HG02588 (cell line): ENCODE data around the gene IL6.

Experiments
- ATAC-seq: cut with Tn5 transposase; IDR thresholded peaks from one replicate; pipeline ENCODE4 v1.9.1; 2021; ENCODE audit warnings: mild to moderate bottlenecking, moderate library complexity; ENCODE audit not compliant: unreplicated experiment

The IL6 gene

DNA sequence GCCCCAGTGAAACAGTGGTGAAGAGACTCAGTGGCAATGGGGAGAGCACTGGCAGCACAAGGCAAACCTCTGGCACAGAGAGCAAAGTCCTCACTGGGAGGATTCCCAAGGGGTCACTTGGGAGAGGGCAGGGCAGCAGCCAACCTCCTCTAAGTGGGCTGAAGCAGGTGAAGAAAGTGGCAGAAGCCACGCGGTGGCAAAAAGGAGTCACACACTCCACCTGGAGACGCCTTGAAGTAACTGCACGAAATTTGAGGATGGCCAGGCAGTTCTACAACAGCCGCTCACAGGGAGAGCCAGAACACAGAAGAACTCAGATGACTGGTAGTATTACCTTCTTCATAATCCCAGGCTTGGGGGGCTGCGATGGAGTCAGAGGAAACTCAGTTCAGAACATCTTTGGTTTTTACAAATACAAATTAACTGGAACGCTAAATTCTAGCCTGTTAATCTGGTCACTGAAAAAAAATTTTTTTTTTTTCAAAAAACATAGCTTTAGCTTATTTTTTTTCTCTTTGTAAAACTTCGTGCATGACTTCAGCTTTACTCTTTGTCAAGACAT, 574 bp upstream of the IL6 start:
- ATAC-seq, result peak; percentile 72

DNA sequence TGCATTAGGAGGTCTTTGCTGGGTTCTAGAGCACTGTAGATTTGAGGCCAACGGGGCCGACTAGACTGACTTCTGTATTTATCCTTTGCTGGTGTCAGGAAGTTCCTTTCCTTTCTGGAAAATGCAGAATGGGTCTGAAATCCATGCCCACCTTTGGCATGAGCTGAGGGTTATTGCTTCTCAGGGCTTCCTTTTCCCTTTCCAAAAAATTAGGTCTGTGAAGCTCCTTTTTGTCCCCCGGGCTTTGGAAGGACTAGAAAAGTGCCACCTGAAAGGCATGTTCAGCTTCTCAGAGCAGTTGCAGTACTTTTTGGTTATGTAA, 675 bp downstream of the IL6 start:
- ATAC-seq, result no peak

DNA sequence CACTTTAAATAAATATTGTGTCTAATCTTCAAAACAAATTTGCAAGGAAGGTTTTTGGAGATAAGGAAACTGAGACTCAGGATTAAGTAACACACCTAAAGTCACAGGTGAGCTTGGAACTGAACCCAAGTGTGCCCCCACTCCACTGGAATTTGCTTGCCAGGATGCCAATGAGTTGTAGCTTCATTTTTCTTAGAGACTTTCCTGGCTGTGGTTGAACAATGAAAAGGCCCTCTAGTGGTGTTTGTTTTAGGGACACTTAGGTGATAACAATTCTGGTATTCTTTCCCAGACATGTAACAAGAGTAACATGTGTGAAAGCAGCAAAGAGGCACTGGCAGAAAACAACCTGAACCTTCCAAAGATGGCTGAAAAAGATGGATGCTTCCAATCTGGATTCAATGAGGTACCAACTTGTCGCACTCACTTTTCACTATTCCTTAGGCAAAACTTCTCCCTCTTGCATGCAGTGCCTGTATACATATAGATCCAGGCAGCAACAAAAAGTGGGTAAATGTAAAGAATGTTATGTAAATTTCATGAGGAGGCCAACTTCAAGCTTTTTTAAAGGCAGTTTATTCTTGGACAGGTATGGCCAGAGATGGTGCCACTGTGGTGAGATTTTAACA, 1.5 kb downstream of the IL6 start:
- no peak for ATAC-seq

DNA sequence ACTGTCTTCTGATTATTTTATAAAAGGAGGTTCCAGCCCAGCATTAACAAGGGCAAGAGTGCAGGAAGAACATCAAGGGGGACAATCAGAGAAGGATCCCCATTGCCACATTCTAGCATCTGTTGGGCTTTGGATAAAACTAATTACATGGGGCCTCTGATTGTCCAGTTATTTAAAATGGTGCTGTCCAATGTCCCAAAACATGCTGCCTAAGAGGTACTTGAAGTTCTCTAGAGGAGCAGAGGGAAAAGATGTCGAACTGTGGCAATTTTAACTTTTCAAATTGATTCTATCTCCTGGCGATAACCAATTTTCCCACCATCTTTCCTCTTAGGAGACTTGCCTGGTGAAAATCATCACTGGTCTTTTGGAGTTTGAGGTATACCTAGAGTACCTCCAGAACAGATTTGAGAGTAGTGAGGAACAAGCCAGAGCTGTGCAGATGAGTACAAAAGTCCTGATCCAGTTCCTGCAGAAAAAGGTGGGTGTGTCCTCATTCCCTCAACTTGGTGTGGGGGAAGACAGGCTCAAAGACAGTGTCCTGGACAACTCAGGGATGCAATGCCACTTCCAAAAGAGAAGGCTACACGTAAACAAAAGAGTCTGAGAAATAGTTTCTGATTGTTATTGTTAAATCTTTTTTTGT, 2.3 kb downstream of the IL6 start:
- ATAC-seq, result no peak

DNA sequence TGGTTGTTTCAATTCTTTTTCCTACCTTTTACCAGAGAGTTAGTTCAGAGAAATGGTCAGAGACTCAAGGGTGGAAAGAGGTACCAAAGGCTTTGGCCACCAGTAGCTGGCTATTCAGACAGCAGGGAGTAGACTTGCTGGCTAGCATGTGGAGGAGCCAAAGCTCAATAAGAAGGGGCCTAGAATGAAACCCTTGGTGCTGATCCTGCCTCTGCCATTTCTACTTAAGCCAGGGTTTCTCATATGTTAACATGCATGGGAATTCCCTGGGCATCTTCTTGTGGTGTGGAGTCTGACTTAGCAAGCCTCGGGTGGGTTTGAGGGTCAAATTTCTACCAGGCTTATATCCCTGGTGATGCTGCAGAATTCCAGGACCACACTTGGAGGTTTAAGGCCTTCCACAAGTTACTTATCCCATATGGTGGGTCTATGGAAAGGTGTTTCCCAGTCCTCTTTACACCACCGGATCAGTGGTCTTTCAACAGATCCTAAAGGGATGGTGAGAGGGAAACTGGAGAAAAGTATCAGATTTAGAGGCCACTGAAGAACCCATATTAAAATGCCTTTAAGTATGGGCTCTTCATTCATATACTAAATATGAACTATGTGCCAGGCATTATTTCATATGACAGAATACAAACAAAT, 3.2 kb downstream of the IL6 start:
- ATAC-seq, result no peak

DNA sequence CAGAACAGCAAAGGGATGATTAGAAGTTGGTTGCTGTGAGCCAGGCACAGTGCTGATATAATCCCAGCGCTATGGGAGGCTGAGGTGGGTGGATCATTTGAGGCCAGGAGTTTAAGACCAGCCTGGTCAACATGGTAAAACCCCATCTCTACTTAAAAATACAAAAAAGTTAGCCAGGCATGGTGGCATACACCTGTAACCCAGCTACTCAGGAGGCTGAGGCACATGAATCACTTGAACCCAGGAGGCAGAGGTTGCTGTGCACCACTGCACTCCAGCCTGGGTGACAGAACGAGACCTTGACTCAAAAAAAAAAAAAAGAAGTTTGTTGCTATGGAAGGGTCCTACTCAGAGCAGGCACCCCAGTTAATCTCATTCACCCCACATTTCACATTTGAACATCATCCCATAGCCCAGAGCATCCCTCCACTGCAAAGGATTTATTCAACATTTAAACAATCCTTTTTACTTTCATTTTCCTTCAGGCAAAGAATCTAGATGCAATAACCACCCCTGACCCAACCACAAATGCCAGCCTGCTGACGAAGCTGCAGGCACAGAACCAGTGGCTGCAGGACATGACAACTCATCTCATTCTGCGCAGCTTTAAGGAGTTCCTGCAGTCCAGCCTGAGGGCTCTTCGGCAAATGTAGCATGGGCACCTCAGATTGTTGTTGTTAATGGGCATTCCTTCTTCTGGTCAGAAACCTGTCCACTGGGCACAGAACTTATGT, 4.1 kb downstream of the IL6 start:
- ATAC-seq, result no peak

DNA sequence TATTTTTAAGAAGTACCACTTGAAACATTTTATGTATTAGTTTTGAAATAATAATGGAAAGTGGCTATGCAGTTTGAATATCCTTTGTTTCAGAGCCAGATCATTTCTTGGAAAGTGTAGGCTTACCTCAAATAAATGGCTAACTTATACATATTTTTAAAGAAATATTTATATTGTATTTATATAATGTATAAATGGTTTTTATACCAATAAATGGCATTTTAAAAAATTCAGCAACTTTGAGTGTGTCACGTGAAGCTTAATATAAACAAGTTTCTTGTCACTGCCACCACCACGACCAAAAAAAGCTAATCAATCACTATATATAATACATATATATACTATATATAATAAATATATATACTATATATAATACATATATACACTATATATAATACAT, 4.8 kb downstream of the IL6 start:
- no peak for ATAC-seq

DNA sequence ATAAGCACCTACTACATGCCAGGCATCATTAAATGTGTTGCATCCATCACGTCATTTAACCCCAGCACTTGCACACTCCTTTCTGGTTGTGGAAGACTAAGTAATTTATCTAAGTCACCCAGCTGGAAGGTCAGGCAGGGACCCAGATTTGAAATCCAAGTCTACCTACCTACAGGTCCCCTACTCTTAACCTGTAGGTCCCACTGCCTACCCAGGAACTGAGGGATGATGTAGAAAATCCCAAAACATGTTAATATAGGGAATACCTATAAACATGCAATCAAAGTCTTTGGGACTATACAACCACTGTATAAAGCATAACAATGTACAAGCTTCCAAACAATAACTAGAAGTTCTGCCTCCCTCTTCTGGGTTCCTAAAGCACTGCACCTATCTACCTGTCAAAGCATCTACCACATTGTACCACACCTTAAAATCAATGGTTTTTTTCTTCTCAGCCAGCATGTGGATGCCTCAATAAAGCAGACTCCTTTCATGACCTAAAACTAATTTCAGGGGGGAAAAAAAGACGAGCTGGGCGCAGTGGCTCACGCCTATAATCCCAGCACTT, 5.6 kb downstream of the IL6 start:
- ATAC-seq, result no peak

DNA sequence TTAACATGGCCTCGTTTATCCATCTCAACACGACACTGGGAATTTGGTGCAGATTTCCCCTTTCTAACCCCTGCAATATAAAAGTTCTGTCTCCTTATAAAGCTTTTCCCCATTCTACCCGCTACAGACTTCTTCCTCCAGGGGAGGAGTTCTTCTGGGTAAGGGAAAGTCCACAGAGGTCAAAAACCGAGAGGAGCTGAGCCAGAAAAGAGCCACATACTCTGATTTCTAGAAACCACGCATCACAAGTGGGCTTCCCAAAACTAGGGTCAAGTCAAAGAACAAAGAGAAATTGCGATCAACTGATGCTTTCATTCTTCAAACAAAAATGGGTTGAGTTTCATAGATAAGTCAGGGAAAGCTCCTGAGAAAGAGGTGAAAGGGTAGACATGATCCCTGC, 6.8 kb downstream of the IL6 start:
- peak; percentile 57 for ATAC-seq

DNA sequence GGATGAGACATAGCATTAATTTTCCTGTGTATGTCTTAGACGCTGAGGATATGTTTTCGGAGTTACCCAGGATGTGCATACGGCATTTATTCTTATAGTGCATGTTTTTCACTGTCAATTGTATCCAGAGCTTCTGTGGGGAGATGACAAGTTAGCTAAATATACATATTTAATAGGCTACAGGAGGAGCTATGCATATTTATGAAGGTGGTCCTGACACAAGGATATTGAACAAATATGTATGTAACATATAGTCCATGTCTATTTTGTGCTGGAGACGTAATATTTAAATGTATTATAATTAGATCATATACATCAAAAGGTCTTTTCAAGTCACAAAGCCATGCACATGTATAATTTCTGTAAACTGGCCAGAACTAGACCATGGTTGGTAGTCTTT, 16.0 kb downstream of the IL6 start:
- no peak for ATAC-seq

DNA sequence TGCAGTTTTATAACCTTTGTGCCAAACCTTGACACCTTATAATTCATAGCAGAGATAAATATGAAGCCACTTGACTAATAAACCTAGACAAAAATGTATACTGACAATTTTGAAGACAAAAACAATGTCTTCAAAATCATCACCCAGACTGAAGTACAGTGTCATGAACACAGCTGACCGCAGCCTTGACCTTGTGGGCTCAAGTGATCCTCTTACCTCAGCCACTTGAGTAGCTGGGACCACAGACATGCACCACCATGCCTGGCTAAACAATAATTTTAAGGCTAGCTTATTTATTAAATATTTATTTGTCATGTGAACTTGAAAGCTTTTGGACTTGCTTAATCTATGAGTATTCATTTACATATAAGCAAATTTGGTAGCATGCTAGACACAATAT, 24.3 kb downstream of the IL6 start:
- ATAC-seq, result no peak

DNA sequence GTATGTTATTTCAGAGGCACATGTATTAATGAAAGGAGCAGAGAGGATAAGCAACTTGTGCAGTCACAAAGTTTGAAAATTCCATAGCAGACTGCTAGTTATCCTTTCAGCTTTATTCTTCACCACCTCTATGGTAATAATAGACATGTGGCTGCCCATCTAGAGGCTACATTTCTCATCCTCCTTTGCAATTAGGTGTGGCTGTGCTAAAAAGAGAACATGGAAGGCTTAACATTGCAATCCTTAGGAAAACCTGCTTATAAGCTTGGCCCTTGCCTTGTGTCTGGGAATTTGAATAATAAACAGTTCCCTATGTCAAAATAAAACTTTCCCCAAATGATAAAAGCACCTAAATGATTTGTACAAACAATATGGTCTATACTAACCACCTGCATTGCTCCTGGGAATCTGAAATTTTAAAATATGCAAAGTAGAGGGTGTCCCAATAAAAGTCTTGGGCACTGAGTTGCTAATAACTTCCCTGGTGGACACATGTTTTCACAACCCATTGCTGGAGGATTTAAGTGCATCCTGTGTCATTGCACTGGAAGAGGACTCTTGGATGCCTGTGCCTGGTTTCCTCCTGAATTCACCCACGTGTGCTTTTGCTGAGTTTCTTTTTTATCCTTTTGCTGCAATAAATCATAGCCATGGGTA, 30.5 kb downstream of the IL6 start:
- ATAC-seq, result no peak

DNA sequence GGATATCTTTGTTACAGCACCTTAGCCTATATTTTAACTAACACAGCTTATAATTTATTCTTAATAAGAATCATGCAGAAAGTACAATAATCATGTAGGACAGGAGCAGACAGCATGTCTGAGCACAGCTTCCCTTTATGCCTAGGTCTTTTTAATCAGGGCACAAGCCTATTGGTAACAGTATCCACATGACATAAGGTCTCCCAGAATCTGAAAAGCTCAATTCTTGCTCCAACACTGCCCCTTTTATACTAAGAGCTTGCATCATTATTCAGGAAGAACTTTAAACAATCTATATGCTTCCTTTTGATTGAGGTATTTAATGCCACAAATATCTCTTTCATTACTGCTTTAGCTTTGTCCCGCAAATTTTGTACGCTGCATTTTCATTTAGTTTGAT, 31.6 kb downstream of the IL6 start:
- ATAC-seq, result no peak

DNA sequence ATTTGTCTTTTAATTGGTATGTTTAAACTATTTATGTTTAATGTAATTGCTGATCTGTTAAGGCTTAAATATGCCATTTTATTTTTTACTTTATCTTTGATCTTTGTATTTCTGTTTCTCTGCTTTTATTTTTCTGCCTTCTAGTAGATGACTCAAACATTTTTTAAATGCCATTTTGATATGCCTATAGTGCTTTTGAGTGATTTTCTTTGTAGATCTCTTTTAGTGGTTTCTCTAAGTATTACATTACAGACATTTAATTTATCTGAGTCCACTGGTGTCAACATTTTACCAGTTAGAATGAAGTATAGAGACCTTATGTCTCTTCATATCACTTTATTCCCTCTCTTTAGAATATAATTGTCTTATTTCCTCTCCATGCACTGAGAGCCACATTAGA, 32.7 kb downstream of the IL6 start:
- no peak for ATAC-seq

DNA sequence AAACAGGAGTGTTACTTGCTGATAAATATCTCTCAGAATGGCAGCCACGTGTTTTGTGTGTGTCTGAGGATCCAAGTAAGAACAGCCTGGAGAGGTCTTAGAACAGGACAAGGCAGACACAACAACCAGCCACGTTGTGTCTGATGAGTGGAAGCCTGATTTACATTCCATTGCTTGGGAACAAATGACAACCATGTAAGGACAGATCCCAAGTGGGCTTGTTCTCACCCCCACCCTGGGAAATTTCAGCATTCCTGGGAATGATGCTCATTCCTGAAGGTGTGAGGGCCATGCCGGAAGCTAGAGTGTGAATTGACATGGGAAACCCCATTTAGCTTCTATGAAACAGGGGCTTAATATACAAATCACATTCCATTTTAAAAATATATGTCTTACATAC, 35.9 kb downstream of the IL6 start:
- no peak for ATAC-seq

DNA sequence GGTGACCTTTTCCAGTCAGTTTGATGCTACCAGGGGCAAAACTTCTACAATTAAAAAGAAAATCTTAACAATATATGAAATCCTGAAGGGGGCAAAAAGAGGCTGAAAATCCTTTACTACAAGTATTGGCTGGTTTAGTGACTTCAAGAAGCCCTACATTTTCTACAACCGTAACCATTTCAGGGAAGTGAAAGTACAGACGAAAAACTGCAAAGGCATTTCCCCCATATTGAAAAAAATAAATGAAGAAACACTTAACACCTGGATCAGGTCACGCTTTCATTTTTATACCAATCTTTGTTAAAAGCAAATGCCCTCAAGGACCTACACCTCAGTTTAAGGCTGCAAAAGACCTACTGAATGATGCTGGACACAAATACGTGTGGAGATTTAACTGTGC, 38.6 kb downstream of the IL6 start:
- ATAC-seq, result no peak

DNA sequence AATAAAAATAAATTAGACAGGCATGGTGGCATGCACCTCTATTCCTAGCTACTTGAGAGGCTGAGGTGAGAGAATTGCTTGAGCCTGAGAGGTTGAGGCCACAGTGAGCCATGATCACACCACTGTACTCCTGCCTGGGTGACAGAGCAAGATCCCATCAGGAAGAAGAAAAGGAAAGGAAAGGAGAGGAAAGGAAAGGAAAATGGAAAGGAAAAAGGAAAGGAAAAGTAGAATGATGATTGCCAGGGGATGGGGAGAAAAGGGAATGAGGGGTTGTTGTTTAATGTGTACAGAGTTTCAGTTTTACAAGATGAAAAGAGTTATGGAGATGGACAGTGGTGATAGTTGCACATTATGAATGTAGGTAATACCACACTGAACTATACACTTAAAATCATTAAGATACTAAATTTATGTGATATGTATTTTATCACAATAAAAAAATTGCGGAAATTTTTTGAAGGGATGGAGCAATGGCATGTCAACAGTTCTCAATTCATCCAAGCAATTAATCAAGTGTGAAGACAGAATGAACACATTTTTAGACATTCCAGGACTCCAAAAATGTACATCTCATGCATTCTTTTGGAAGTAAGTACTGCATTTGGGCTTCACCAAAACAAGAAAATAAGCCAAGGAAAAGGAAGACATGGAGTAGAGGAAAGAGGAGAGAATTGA, 44.3 kb downstream of the IL6 start:
- ATAC-seq, result no peak

DNA sequence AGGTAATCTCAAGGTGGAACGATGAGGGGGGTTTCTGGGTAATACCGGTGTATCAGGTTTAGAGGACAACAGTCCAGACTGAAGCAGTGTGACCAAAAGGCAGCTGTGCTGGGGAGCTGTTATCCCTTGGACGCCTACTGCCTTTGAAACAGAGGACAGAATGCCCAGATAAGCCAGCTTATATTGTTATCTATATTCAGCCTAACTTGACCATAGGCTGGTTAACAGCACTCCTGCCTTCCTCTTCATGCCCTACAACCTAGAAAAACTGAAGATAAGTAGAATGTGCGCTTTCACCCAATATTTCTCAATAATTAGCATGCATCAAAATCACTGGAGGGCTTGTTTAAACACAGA, 44.9 kb downstream of the IL6 start:
- ATAC-seq, result no peak

DNA sequence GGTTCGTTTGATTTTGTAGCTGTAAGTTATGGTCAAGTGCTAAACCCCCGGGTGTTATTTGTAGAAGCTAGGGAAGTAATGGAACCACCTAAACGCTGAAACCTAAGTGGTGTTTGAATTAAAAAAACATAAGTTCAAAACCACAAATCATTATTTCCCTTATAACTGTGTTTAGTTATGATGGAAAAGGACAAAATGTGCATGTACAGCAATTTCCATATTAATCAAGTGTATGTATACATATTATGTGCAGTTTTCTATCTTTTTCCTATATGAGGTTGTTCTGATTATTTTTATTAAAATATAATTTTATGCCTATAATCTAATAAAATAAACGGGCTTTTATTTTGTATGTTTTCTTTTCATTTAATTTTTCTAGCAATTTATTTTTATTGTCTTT, 45.9 kb downstream of the IL6 start:
- no peak for ATAC-seq

DNA sequence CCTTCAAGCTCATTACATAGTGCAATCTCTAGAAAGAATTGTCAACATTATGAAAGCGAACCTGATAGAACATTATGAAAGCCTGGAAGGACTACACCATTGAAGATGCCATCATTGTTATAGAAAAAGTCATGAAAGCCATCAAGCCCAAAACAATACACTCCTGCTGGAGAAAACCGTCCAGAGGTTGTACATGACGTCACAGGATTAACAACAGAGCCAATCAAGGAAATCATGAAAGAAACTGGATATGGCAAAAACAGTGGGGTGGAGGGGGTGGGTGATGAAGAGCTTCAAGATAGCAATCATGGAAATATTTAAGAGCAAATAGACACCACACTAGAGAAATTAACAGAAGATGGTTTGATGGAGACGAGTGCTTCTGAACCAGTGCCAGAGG, 50.0 kb downstream of the IL6 start:
- no peak for ATAC-seq
